SK-N-SH (cell line): ENCODE results near the gene SBF2. TPM values are rescaled to one million over a fixed set of nuclear protein-coding genes. Genes with fewer than 3 reads are reported as not detected.

ENCODE experiments used
- CTCF ChIA-PET: fragments of 300-600, 350-600 bp; formaldehyde crosslinking; extraction: SDS; loops from one replicate; lab custom pipeline; 2021; lab: Yijun Ruan, JAX
- POLR2A ChIA-PET: fragments of 350-600 bp; sonication (Branson Sonifier 250); formaldehyde crosslinking; extraction: SDS; loops from one replicate; lab custom pipeline; 2020; ENCODE audit warnings: antibody characterized with exemption, inconsistent platforms; lab: Yijun Ruan, JAX
- DNase-seq: peaks from one replicate; pipeline ENCODE4 v3.0.0; 2012
- H2AFZ ChIP-seq: fragments of 200-600 bp; sonication (generic); 2 replicates; pipeline ENCODE4 v1.8.1; 2016; ENCODE audit warnings: antibody characterized with exemption, mild to moderate bottlenecking, low read depth
- H3F3A ChIP-seq: fragments of 200-600 bp; sonication (generic); replicated peaks from 2 replicates; pipeline ENCODE3; 2016; ENCODE audit warnings: antibody characterized with exemption, mild to moderate bottlenecking; ENCODE audit not compliant: insufficient read depth
- H3K27ac ChIP-seq, 2 experiments: fragments of 200-500 bp in 1 of 2; fragments of 200-600 bp in 1 of 2; sonication (Bioruptor generic) in 1 of 2; sonication (generic), shearing (Covaris generic) in 1 of 2; 2 replicates each; pipeline versions ENCODE4 v1.5.1 to v1.6.1; 2014 to 2016; ENCODE audit warnings: low read depth in 2 of 2, inconsistent platforms in 1 of 2, low read length in 1 of 2, mild to moderate bottlenecking in 1 of 2, mixed read lengths in 1 of 2
- H3K27me3 ChIP-seq: fragments of 200-600 bp; sonication (generic), shearing (Covaris generic); 2 replicates; pipeline ENCODE4 v1.6.1; 2016; ENCODE audit warnings: mixed run types; ENCODE audit not compliant: insufficient read depth
- H3K36me3 ChIP-seq, 2 experiments: fragments of 200-500 bp in 1 of 2; fragments of 200-600 bp in 1 of 2; sonication (Bioruptor generic) in 1 of 2; sonication (generic) in 1 of 2; replicated peaks in 1 of 2; 2 replicates each; pipeline versions ENCODE3 to v1.5.1; 2014 to 2016; ENCODE audit warnings: low read length in 1 of 2, mild to moderate bottlenecking in 1 of 2; ENCODE audit not compliant: insufficient read depth in 2 of 2, control insufficient read depth in 1 of 2
- H3K4me1 ChIP-seq, 2 experiments: fragments of 200-500 bp in 1 of 2; fragments of 200-600 bp in 1 of 2; sonication (Bioruptor generic) in 1 of 2; sonication (generic), shearing (Covaris generic) in 1 of 2; 2 replicates each; pipeline versions ENCODE4 v1.5.1 to v1.6.1; 2014 to 2016; ENCODE audit warnings: low read depth in 1 of 2, low read length in 1 of 2, mixed run types in 1 of 2; ENCODE audit not compliant: insufficient read depth in 2 of 2, control insufficient read depth in 1 of 2
- H3K4me2 ChIP-seq: fragments of 200-600 bp; sonication (generic), shearing (Covaris generic); 2 replicates; pipeline ENCODE4 v1.6.1; 2017; ENCODE audit warnings: mixed run types
- H3K4me3 ChIP-seq, 2 experiments: fragments of 200-500 bp in 1 of 2; fragments of 200-600 bp in 1 of 2; sonication (Bioruptor generic) in 1 of 2; sonication (generic), shearing (Covaris generic) in 1 of 2; 2 replicates each; pipeline versions ENCODE4 v1.5.1 to v1.8.1; 2014 to 2016; ENCODE audit warnings: low read depth in 2 of 2, inconsistent platforms in 1 of 2, low read length in 1 of 2, mild to moderate bottlenecking in 1 of 2, mixed read lengths in 1 of 2, moderate library complexity in 1 of 2
- H3K79me2 ChIP-seq: fragments of 200-600 bp; sonication (generic); 2 replicates; pipeline ENCODE4 v1.8.1; 2017; ENCODE audit warnings: mild to moderate bottlenecking; ENCODE audit not compliant: insufficient read depth
- H3K9ac ChIP-seq: fragments of 200-600 bp; sonication (generic); 2 replicates; pipeline ENCODE4 v1.6.1; 2017; ENCODE audit warnings: mixed run types
- H3K9me2 ChIP-seq: fragments of 200-600 bp; sonication (generic); 2 replicates; pipeline ENCODE4 v1.6.1; 2017; ENCODE audit warnings: mixed run types
- H3K9me3 ChIP-seq: fragments of 200-600 bp; sonication (generic); 2 replicates; pipeline ENCODE4 v1.6.1; 2017; ENCODE audit warnings: mixed run types, mild to moderate bottlenecking, moderate library complexity
- H4K20me1 ChIP-seq: fragments of 200-600 bp; sonication (generic); 2 replicates; pipeline ENCODE4 v1.6.1; 2017; ENCODE audit warnings: mild to moderate bottlenecking, mixed run types; ENCODE audit not compliant: insufficient read depth
- CHD2 ChIP-seq: fragments of 150-350 bp; IDR thresholded peaks from 2 replicates; pipeline ENCODE4 v1.6.1; 2018; ENCODE audit warnings: low read length; ENCODE audit not compliant: partially characterized antibody
- CTCF ChIP-seq: fragments of 200-600 bp; sonication (generic); IDR thresholded peaks from 2 replicates; pipeline ENCODE4 v1.6.1; 2017; ENCODE audit warnings: antibody characterized with exemption, mild to moderate bottlenecking, moderate library complexity
- ELF1 ChIP-seq: IDR thresholded peaks from 2 replicates; pipeline ENCODE4 v1.4.0; 2012
- EP300 ChIP-seq, 2 experiments: IDR thresholded peaks; 2 replicates each; pipeline versions ENCODE4 v1.4.0 to v1.6.1; 2012; ENCODE audit warnings: borderline replicate concordance in 1 of 2, low read depth in 1 of 2, low read length in 1 of 2
- FOXJ3 ChIP-seq: sonication (generic); formaldehyde crosslinking; IDR thresholded peaks from 2 replicates; pipeline ENCODE4 v1.5.1; 2020; ENCODE audit warnings: mild to moderate bottlenecking, missing genetic modification reagents
- FOXM1 ChIP-seq: IDR thresholded peaks from 2 replicates; pipeline ENCODE4 v1.4.0; 2012; ENCODE audit warnings: low read depth, mild to moderate bottlenecking
- JUND ChIP-seq: IDR thresholded peaks from 2 replicates; pipeline ENCODE4 v1.4.0; 2012
- MEF2A ChIP-seq: IDR thresholded peaks from 2 replicates; pipeline ENCODE4 v1.4.0; 2012; ENCODE audit warnings: low read depth, borderline replicate concordance
- MXI1 ChIP-seq: IDR thresholded peaks from 2 replicates; pipeline ENCODE4 v1.6.1; 2012; ENCODE audit warnings: mild to moderate bottlenecking, low read depth, low read length, improper control_type of control experiment
- NFIC ChIP-seq: IDR thresholded peaks from 2 replicates; pipeline ENCODE4 v1.4.0; 2012; ENCODE audit warnings: borderline replicate concordance
- NRF1 ChIP-seq: IDR thresholded peaks from 2 replicates; pipeline ENCODE4 v1.6.1; 2012; ENCODE audit warnings: low read depth, mild to moderate bottlenecking, low read length
- POLR2AphosphoS5 ChIP-seq: IDR thresholded peaks from 2 replicates; pipeline ENCODE4 v1.6.1; 2012; ENCODE audit warnings: low read depth, low read length
- RAD21 ChIP-seq: IDR thresholded peaks from 2 replicates; pipeline ENCODE4 v1.6.1; 2012; ENCODE audit warnings: mild to moderate bottlenecking, low read length
- RCOR1 ChIP-seq: fragments of 150-350 bp; IDR thresholded peaks from 2 replicates; pipeline ENCODE4 v1.6.1; 2017; ENCODE audit warnings: antibody characterized with exemption, low read length
- REST ChIP-seq: IDR thresholded peaks from 2 replicates; pipeline ENCODE4 v1.6.1; 2012; ENCODE audit warnings: mild to moderate bottlenecking, low read depth, low read length, moderate library complexity
- RXRA ChIP-seq: IDR thresholded peaks from 2 replicates; pipeline ENCODE4 v1.4.0; 2012; ENCODE audit warnings: low read depth, mild to moderate bottlenecking, borderline replicate concordance
- TAF1 ChIP-seq: IDR thresholded peaks from 2 replicates; pipeline ENCODE4 v1.6.1; 2012; ENCODE audit warnings: low read depth, mild to moderate bottlenecking, low read length, moderate library complexity, borderline replicate concordance
- TCF12 ChIP-seq: IDR thresholded peaks from 2 replicates; pipeline ENCODE4 v1.4.0; 2012
- TEAD4 ChIP-seq: IDR thresholded peaks from 2 replicates; pipeline ENCODE4 v1.4.0; 2012; ENCODE audit warnings: mild to moderate bottlenecking, borderline replicate concordance; ENCODE audit not compliant: insufficient read depth
- USF1 ChIP-seq: IDR thresholded peaks from 2 replicates; pipeline ENCODE4 v1.4.0; 2012; ENCODE audit warnings: low read depth, borderline replicate concordance
- WGBS: methylation state at CpG from one replicate; pipeline ENCODE4 v1.1.6; 2017; ENCODE audit warnings: low lambda C conversion rate; 5-methylcytosine and 5-hydroxymethylcytosine counted together
- polyA plus RNA-seq, 3 experiments: library from polyadenylated mRNA; depleted of rRNA; stranded (reverse); fragments of >200 nt; gene quantifications; 2 replicates each; pipeline ENCODE4 v1.2.3, GENCODE V29; 2012

Gene SBF2
- polyA plus RNA-seq, 1 of the 3 experiments (the other 2 are of a cell fraction) = 23.0 TPM

- H3K9me3 ChIP-seq = no peaks in the 10 kb centered on the region
- peaks cover 6% of the 10 kb centered on the region; the same call in 1 of the 2 replicates for H4K20me1 ChIP-seq
- H3K4me3 ChIP-seq = no peak overlapping the region
- H3K9me2 ChIP-seq = no peaks in the 10 kb centered on the region
- no peak overlapping the region for H3K4me2 ChIP-seq
- H3K27me3 ChIP-seq = no peaks in the 10 kb centered on the region
- no peak overlapping the region for H3K9ac ChIP-seq
- no peak for TF ChIP-seq FOXJ3 (CRISPR knock-in tag)
- TF ChIP-seq FOXM1 = no peak
- TF ChIP-seq TCF12 = no peak
- TF ChIP-seq TEAD4 = no peak
- no peak for TF ChIP-seq JUND
- no peak for TF ChIP-seq RXRA
- TF ChIP-seq NRF1 = no peak
- no peak for TF ChIP-seq MEF2A
- TF ChIP-seq, all 33 proteins: peak for 0
- CTCF ChIA-PET = interaction anchor here (1.0 kb wide), 1 partner anchor 30 kb away, joined by 3 read pairs; no protein-coding TSS in a partner anchor
- POLR2A ChIA-PET = interaction anchor here (0.5 to 1.2 kb wide), 3 partner anchors 25 to 275 kb away, joined by 3 to 5 read pairs (median 3); partner anchors contain the start of gene ADM
- Histone ChIP-seq H2AFZ (no peak overlapping the region), H3K36me3 (peaks cover 6 to 12% of the 10 kb centered on the region in 2 experiments), H3F3A (peaks cover 17% of the 10 kb centered on the region), H3K4me1 (peaks cover 8 to 34% of the 10 kb centered on the region in 2 experiments; a peak in 3 of 4 replicates), H3K27ac (peak overlapping the region in 1 of 2 experiments; percentile 99; a peak in 2 of 4 replicates), H3K79me2 (no peaks in the 10 kb centered on the region)
- DNase-seq = no peak
- WGBS = 77% methylated on average over 2 of the region's 2 CpGs
These were observed 263.9 kb downstream of the SBF2 start for GRCh38 chr11:10030122-10030490.

GRCh38 chr11:10029386-10030121 lies 264.5 kb downstream of the SBF2 start:
- no peak for TF ChIP-seq TAF1
- peak; percentile 58; the same call in 1 of the 2 replicates for TF ChIP-seq RCOR1
- TF ChIP-seq RAD21 = peak; percentile 44
- no peak for TF ChIP-seq NRF1
- TF ChIP-seq TEAD4 = peak; percentile 57; the same call in 1 of the 2 replicates
- TF ChIP-seq CTCF = no peak
- TF ChIP-seq REST = no peak
- TF ChIP-seq CHD2 = peak; percentile 77
- peak; percentile 55; the same call in 1 of the 2 replicates for TF ChIP-seq TCF12
- TF ChIP-seq ELF1 = no peak
- TF ChIP-seq FOXJ3 (CRISPR knock-in tag) = peak; percentile 85
- TF ChIP-seq POLR2AphosphoS5 = no peak
- TF ChIP-seq MXI1 = 0 out of 2 replicates have a peak, but pooled peaks have one; percentile 10
- no peak for TF ChIP-seq USF1
- peak in 1 of 2 experiments; percentile 95; a peak in 2 of 4 replicates for TF ChIP-seq EP300 (IDR thresholded peaks at IDR 0.05; ENCODE audit: borderline replicate concordance in 1 of 2, low read depth in 1 of 2, low read length in 1 of 2)
- no peak for TF ChIP-seq NFIC
- Histone ChIP-seq H3K9ac (no peak overlapping the region), H3K36me3 (peaks cover 8 to 17% of the 10 kb centered on the region in 2 experiments), H4K20me1 (peaks cover 6% of the 10 kb centered on the region; the same call in 1 of the 2 replicates), H3K4me1 (peaks cover 8 to 35% of the 10 kb centered on the region in 2 experiments; a peak in 3 of 4 replicates), H3K27ac (peak overlapping the region in 1 of 2 experiments; percentile 99; a peak in 3 of 4 replicates), H3K4me3 (no peak overlapping the region), H3K4me2 (no peak overlapping the region), H3F3A (peaks cover 17% of the 10 kb centered on the region), H3K27me3 (no peaks in the 10 kb centered on the region), H3K9me2 (no peaks in the 10 kb centered on the region), H3K9me3 (no peaks in the 10 kb centered on the region), H2AFZ (no peak overlapping the region), H3K79me2 (no peaks in the 10 kb centered on the region)
- peak; percentile 40 for DNase-seq
- ChIA-PET CTCF (interaction anchor here (1.0 kb wide), 1 partner anchor 30 kb away, joined by 3 read pairs; no protein-coding TSS in a partner anchor), POLR2A (interaction anchor here (0.5 to 1.2 kb wide), 3 partner anchors 25 to 276 kb away, joined by 3 to 5 read pairs (median 3); partner anchors contain the start of gene ADM)
- 48% methylated on average over 3 of the region's 3 CpGs for WGBS
